Measurements from ENCODE around the gene RANBP3.
A peak's percentile ranks its signal among the peaks of the same experiment; 100 is the strongest.

DNA sequence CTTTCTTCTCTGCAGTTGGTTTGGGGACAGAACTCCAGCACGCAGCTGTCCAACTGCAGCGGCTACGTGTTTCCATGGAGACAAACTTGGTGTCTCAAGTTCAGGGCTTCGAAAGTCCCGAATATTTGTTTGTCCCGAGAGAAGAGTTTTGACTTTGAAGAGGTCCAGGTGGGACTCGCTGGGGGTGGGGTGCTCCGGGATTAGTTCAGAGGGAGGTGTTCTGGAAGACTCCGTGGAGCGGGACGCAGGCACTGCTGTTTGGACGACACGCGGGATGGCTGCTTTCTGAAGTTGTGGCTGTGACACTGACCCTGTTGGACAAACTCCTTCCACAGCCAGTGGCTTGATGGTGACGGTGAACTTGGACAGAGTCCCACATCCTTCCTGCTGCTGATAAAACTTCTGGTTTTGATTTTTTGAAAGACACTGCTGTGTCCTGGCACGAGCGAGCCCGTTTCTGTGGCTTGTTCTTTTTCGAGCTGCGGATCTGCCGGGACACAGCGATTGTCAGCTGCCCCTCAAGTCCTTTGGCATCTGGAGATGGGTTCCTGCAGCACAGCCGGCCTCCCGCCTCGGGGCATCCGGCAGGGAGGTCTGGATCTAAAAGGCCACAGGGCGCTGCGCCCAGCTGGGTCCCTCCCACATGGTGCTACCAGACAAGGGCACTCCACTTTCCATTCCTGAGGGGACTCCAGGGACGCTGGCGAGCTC lies 15.9 kb upstream of the RANBP3 start:
- TF ChIP-seq, protein P1, sequence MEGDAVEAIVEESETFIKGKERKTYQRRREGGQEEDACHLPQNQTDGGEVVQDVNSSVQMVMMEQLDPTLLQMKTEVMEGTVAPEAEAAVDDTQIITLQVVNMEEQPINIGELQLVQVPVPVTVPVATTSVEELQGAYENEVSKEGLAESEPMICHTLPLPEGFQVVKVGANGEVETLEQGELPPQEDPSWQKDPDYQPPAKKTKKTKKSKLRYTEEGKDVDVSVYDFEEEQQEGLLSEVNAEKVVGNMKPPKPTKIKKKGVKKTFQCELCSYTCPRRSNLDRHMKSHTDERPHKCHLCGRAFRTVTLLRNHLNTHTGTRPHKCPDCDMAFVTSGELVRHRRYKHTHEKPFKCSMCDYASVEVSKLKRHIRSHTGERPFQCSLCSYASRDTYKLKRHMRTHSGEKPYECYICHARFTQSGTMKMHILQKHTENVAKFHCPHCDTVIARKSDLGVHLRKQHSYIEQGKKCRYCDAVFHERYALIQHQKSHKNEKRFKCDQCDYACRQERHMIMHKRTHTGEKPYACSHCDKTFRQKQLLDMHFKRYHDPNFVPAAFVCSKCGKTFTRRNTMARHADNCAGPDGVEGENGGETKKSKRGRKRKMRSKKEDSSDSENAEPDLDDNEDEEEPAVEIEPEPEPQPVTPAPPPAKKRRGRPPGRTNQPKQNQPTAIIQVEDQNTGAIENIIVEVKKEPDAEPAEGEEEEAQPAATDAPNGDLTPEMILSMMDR (IDR thresholded peaks at IDR 0.05): no peak
- peak in 1 of 2 donors; percentile 20 for TF ChIP-seq POLR2A (IDR thresholded peaks at IDR 0.05)

Measured in thyroid gland (tissue), 4 donors.